Activated CD4-positive, CD25-positive, alpha-beta regulatory T cell treated with anti-CD3 and anti-CD28 coated beads, Interleukin-2, amount 50 U/mL, for 72 hours (primary cell): ENCODE data around the gene CTXN1.
"Not testable (repeated sequence)": the region's sequence is repeated elsewhere in the genome, so short reads cannot be mapped to it uniquely, and the experiment has no call there.

ENCODE experiments used
- DNase-seq: peaks from one replicate; pipeline ENCODE4 v3.0.0; 2021

The CTXN1 gene

DNA sequence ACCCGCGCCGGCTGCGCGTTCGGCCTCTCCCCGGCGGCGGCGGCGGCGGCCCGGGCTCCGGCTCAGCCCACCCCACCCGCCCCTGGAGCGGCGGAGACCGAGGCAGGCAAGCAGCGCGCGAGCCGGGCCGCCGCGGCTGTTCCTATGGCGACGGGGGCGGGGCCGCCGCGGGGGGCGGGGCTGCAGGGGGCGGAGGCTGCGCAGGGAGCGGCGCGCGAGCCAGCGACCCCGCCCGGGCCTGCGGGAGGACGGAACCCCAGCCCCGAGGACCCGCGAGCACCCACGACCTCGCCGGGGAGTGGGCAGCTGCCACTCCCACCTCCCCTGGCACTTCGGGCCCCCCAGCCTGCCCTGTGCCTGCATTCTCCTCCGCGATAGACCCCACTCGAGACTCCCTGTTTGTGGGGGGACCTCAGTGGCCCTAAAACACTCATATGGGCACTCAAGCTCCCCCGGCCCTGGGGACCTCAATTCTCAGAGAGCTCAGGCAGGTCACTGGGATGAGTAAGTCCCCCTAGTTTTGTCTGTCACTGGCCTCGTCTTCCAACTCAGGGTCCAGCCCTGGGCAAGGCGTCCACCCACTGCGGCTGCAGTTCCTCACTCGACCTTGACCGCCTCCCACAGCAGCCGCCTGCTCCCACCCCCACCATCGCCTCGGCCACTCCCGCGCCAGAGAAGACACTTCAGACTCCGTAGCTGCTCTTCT, at the start of gene CTXN1:
CTXN1 (minus strand) TSS at position 115 of the 706 bp plus-strand sequence. CDS start 597 bp downstream, outside the sequence.
- peak; percentile 76 for DNase-seq

DNA sequence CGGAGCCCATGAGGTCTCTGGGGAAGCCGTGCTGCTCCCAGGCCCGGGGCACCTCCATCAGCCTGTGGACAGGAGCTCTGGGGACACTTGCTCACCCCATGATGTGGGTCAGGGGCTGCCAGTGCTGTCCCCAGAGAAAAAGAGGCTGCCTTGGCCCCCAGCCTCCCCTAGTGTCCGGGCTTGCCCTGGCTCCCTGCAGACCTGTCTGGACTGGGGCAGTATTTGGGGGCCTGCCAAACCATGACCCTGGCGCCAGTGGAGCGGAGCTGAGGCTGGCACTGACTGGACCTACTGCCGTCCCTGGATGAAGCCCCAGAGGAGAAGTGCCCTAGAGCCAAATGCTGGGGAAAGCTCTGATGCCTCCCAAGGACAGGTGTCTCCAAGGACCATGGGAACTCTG, 49.1 kb upstream of the CTXN1 start:
- DNase-seq: no peak

DNA sequence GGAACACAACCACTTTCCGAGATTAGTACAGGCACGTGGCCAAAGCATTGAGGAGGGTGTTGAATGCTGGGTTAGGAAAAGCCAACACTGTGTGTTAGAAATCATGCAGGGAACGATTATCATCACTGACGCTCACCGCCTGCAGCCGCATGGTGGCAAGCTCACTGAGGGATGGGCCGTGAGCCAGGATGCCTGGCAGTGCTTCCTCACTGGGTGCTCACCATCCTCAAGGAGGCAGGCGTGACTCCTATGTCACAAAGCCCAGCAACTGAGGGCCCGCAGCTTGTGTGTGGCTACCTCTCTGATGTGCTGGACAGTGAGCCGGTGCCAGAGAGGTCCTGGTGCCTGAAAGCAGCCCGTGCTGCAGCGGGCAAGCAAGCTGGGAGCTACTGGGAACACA, 47.9 kb upstream of the CTXN1 start:
- no peak for DNase-seq

DNA sequence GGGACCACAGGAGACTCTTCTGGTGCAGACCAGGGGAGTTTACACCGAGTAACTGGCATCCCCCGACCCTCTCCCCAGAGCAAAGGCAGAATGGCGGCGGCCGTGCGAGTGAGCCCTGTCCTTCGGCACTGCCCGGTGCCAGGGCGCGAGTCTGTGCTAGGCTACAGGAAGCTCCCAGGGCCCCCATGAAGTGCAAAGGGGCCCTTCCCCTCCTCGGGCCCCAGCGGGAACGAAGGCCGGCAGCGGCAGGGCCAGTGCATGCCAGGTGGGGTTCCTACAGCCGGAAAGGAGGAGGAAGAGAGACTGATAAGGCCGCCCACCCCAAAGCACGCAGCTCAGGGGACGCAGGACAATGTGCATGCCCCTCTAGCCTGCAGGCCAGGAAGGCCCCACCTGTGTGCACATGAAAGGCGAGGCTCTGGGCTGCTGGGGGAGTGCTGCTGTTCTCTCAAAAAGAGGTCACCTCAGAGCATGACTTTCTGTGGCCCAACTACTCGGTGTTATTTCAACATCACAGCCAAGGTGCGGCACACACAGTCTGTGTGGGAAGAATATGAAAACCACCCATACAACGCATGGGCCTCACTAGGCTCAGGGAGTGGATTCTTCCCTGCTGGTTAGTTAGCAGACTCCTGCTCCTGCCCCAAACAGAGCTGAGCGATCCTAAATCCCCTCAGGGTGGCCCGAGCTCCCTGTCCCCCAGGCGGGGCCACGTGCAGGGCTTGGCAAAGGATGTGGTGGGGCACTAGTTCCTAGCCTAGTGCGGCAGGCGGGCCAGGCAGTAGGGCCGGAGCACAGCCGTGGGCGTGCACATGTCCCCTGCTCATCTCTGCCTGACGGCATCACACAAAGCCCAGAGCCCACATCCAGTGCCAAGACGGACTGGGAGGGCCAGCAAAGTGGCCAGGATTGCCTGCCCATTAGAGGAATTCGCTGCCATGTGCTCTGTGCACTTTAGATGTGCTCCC, 45.9 kb upstream of the CTXN1 start:
- no peak for DNase-seq

DNA sequence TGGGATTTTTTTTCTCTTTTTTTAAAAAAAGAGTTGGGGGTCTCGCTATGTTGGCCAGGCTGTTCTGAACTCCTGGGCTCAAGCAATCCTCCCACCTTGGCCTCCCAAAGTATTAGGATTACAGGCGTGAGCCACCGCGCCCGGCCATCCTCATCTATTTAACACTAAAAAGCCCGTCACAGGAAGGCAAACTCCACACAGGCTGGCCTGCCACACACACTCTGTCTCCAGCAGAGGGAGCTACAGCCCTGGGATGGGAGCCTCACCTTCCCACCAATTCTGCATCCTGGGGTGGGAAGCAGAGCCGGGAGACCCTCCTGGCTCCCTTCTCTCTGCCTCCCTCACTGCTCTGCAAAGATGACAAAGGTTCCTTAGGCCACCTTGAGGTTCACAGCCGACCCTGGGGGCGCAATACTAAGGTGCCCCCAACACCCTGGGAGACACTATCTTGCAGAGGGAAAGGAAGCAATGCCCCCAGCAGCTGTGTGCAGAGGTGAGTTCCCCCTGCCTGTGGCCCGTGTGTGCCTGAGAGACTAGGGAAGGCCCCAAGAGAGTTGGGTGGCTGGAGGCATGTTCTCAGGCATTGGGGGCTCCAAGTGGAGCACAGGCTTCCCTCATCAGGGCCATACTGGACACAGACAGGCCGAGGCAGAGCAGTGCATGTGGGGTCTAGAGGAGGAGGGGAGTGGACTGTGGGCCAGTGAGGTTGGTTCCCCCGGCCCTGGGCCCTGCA, 44.9 kb upstream of the CTXN1 start:
- no peak for DNase-seq

DNA sequence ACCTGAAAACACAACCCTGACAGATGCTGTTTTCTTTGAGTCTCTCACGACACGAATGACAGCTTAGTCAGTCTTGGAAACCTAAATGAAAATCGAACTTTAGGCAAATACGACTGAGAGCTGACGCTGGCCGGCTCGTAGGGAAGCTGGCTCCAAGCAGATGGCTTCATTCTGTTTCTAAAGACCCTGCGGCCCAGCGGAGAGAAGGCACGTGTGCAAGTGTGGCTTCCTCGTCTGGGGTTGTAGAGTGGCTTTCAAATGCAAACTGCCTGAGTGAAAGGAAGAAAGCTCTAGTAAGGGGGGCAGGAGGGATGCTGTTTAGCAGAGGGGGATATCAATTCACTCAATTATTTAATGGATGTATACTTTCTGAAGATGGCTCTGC, 43.6 kb upstream of the CTXN1 start:
- DNase-seq: no peak

DNA sequence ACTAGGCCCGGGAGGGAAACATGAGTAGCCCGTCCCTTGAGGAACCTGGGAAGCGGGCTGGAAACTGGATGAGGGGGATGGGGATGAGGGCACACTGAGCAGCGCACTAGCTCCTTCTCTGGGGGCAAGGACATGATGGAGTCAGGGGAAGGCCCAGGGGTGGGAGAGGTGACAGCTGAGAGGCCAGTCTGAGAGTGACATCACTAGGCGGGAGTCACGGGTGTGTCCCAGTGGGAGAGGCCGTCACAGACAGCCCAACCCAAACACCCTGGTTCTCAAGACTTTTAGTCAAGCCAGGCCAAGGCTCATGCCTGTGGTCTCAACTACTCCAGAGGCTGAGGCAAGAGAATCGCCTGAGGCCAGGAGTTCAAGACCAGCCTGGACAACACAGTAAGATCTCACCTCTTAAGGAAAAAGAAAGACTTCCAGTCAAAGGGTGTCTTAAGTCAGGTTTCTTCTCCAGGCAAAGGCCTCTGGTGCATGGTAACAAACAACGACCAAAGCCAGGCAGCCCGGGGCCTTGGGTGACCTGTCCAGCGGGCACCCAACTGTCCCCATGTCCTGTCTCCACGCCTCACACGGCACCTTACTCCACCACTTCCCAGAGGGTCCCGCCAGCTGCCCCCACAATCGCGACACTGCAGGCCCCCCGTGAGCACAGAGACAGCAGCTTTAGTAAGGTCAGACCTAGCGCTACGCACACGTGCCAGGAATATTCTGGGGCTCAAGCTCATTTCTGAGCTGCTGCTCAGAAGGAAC, 43.0 kb upstream of the CTXN1 start:
- no peak for DNase-seq

DNA sequence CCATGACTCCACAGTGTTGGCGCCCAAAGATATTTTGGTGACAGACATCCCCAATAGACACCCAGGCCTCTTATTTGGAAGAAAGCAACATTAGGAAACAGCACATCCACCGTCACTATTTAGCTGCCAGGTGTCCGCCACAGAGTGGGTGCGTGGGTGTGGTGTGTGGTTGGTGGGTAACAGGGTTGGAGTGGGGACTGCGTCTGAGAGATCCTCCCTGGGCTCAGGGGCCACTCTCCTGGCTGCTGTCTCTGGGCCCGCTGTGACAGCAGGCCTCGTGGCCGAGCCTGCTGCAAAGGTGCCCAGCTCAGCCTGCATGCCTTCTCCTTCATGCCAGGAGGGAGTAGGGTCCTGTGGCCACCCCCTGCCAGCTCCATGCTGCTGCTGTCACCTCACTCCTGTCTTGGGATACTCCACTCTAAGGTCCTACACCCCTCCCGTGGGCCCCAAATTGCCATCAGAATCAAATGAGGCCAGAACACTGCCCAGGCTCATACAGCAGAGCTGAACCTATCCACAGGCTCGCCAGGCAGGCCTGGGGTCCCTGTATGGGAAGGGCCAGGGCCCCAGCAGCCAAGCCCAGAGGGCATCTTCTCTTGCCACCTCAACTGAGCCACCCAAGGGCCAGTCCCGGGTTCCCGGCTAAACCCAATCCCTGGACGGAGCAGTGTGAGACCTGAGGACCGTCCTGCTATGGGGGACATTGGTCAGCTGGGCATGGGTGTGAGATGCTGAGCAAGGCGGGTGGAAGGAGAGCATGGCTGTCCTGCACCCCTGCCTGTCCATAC, 42.3 kb upstream of the CTXN1 start:
- no peak for DNase-seq

DNA sequence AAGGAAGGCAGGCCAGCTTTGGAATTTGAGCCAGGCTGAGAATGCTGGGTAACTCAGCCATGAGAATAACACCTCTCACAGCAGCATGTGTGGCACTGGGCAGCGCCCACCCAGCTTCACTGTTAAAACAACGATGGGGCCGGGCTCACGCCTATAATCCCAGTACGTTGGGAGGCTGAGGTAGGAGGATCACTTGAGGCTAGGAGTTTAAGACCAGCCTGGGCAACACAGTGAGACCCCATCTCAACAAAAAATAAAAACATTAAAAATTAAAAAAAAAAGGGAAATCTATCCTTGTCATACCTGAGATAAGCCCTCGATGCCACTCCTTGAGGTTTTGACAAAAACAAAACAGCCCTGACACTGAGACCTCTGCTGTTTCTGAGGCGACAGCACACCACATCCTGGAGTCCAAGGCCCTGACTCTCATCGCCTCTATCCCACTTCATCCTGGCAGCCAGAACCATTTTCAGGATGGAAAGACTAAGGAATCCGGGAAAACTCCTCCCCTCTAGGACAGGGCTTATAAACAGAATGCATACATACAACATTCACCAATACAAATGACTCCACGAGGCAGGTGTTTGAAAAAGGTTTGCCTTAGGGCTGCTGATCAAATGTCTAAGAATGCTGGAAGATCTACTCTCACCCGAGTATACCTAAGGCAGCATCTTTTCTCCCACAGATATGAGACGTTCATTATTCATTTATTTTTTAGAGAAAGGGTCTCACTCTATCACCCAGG, 40.2 kb upstream of the CTXN1 start:
- DNase-seq: no peak

DNA sequence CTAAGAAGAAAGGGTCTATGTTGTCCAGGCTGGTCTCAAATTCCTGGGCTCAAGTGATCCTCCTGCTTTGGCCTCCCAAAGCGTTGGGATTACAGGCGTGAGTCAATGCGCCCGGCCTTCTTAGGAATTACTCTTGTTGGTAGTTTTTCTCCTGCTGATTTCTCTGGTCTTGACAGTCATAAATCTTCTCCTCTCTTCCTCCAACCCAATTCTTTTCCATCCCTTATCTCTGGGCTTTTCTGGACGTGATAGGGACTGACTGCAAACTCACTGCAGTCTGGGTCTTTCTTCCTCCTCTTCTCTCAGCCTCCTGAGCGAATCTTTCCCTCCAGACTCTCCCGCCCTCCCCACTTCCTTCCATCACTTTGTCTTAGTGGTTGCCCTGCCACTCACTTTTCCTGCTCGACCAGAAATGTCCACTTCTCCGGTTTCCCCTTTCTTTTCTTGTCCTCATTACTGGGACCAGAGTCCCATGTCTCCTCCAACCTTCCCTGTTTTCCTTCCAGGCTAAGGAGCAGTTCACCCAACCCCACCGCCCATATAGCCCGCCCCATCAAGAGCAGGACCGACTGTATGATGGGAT, 39.4 kb upstream of the CTXN1 start:
- DNase-seq: no peak

DNA sequence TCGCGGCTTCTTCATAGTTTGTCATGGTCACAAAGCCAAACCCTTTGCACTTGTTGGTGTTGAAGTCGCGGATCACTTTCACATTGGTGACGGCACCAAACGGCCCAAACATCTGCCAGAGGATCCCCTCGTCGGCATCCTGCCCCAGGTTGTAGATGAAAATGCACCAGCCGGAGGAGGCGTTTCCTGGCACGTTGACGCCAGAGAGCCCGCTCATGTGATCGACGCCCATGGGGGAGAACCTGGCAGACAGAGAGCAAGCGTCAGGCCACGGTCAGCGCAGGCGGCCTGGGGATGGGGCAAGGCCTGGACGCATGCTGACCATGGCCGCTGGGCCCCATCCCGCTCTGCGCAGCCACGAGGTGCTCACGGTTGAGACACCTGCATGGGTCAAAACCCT, 37.6 kb upstream of the CTXN1 start:
- DNase-seq: no peak

DNA sequence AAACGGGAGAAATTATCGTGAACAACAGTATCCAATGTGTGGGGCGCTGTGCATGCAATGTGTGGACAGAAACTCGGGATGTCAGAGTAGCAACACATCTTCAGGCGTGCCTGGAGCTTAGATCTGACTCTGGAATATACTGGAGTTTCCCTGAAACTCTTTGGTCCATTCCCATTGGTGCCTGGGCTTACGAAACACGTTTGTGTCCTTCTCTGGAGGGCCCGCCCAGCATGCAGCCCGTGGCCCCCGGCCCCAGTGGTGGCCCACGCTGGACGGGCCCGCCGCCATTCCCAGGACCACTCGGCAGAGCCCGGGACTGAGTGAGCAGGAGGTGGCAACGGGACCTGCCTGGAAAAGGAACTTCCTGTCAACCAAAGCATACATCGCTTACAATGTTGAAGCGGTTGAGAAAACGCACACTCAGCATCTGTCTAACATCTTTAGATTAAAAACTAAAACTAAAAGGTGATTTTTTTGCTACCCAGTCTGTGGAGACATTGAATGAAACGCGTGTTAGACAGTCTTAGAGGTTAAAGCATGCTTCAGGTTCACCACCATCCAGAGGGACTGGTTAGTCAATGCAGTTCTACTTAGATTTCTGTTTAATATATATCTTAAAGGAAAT, 36.8 kb upstream of the CTXN1 start:
- no peak for DNase-seq

DNA sequence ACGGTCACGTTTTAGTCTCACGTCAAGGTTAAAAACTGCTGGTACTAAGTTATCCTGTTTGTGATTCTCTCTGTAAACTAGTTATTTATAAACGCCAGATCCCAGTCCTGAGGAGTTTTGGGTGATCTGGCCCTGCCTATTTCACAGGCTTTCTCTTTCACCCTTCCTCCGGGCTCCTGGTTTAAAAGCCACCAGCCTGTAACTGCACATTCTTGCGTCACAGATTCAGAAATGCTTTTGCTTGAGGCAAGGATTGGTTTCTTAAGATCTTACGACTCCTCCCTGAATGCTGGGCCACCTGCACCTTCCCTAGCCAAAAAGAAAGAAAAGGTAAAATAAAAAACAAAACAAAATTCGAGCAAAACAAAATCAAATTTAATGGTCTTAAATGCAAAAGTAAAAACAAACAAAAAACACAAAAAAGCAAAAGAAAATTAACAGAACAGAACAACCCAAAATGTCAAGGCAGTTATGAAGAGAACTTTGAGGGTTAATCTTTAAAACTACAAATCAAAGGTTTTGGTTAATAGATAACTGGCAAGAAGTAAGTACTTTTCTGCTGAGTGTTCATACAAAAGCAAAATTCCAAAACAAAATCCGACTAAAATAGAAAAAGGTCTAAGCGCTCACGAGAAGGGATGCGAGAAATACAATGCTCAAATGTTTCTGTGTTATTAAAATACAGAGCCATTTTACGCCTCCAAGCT, 36.1 kb upstream of the CTXN1 start:
- DNase-seq: no peak

DNA sequence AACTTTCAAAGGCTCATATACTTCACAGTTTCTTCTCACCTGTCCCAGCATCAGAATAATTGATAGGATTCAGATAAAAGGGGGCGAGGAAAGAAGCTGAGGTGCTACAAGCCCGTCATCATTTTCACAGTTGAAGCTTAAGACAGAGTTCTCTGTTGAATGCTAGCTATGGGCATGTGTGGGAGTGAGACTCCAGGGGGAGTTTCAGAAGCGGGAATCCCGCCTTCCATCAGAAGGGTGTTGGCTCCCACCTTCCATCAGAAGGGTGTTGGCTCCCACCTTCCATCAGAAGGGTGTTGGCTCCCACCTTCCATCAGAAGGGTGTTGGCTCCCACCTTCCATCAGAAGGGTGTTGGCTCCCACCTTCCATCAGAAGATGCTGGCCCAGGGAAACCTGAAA, 35.1 kb upstream of the CTXN1 start:
- not testable (repeated sequence) for DNase-seq

DNA sequence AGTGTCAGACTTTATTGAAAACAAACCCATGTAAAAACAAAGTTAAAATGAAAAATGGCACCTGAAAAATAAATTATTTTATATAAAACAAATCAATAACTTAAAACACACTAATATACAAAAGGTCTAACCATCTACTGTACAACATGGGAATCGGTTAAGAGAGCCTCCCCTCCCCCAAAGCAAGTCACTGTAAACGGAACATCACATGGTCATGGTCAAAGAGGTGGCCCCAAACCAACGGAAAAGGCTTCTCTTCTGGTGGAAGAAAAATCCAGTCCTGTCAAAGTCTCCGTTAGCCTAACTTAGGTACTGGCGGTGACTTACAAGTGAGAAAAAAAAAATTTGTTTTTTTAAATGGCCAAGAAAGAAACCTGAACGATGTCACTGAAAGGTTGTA, 33.3 kb upstream of the CTXN1 start:
- no peak for DNase-seq

DNA sequence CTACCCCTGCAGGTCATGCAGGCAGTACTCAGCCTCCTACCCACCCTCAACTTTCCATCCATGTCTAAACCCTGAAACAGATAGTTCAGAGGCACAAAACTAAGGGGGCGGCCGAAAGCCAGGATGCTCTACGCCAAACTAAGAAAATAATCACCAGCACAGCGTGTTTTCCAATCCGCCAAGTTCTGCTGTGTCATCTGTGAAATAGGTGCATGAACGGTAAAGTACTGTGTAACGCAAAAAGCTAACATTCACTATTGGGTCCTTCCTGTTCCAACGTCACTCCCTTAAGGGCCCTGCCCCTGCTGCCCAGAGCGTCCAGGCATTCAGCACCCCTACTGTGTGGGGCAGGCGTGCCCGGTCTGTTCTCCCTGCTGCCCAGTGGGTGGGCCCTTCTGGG, 29.8 kb upstream of the CTXN1 start:
- DNase-seq: no peak

DNA sequence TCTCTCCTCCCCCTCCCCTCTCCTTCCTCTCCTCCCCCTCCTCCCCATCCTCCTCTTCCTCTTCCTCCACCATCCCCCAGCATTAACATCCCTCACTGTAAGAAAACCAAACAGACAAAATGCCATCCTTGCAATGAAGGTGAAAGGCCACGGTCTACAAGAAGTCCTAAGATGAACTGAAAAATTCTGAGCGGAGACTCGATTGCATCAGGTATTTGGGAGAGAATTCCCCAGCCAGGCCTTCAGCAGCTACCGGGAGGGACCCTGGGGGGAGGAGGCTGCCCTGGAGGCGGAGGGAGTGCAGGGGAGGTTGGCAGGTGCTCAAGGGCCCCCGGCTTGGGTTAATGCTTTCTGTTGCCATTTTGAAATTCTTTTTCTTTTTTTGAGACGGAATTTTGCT, 27.6 kb upstream of the CTXN1 start:
- no peak for DNase-seq

DNA sequence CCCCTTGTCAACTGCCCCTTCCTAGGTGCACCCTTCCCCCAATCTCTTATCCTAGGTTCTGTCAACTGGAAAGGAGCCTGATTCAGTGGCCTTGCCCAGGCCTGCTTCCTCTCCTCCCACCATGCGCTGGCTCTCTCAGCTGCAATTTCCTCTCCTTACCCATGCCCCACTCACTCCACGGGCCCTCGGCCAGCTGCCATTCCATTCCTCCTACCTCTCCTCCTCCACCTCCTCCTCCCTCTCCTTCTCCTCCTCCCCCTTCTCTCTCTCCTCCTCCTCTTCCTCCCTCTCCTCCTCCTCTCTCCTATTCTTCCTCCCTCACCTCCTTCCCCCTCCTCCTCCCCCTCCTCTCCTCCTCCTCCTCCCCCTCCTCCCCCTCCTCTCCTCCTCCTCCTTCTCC, 27.1 kb upstream of the CTXN1 start:
- DNase-seq: no peak

DNA sequence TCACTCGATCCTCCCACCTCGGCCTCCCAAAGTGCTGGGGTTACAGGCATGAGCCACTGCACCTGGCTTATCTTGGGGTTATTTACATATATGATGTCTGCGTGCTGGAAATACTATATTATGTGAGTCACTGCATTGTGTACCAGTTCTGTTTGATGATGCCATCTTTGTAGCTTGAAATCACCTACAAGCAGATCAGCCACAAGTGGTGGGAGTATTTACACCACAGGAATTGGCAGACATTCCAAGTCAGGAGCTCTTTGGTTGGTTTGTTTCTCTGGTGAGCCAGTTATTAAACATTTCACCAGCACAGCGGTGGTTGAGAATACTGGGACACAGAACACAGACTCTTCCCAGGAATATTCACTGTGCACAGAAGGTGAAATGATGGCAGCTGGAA, 22.0 kb upstream of the CTXN1 start:
- DNase-seq: no peak
